K562 (cell line): ENCODE results near the gene TIMM17A. TPM values are rescaled to one million over a fixed set of nuclear protein-coding genes. Genes with fewer than 3 reads are reported as not detected.

ENCODE experiments used
- ASH1L ChIP-seq: fragments of 450-650 bp; IDR thresholded peaks from 2 replicates; pipeline ENCODE4 v1.6.1; 2018; ENCODE audit warnings: borderline replicate concordance, mild to moderate bottlenecking, low read depth; ENCODE audit not compliant: partially characterized antibody
- BCOR ChIP-seq: fragments of 450-650 bp; IDR thresholded peaks from 2 replicates; pipeline ENCODE4 v1.6.1; 2016
- CCNT2 ChIP-seq: IDR thresholded peaks from 2 replicates; pipeline ENCODE4 v1.6.1; 2011; ENCODE audit warnings: borderline replicate concordance, low read depth, mild to moderate bottlenecking, moderate library complexity, mixed read lengths, low read length; ENCODE audit not compliant: insufficient read length; ENCODE audit errors: extremely low read depth
- EGR1 ChIP-seq: fragments of 450-650 bp; conservative IDR thresholded peaks from 2 replicates; pipeline ENCODE4 v1.6.1; 2017; ENCODE audit warnings: mild to moderate bottlenecking
- HMG20B ChIP-seq: fragments of 250-450 bp; sonication (Bioruptor Pico); IDR thresholded peaks from 2 replicates; pipeline ENCODE4 v1.5.0; 2021; ENCODE audit warnings: mild to moderate bottlenecking
- NELFE ChIP-seq: IDR thresholded peaks from 2 replicates; pipeline ENCODE4 v1.6.1; 2011; ENCODE audit warnings: mild to moderate bottlenecking; ENCODE audit not compliant: insufficient read depth, insufficient read length
- SMARCC2 ChIP-seq: fragments of 450-650 bp; IDR thresholded peaks from 2 replicates; pipeline ENCODE4 v1.6.1; 2017; ENCODE audit warnings: antibody characterized with exemption, moderate library complexity, mild to moderate bottlenecking, low read depth
- SP2 ChIP-seq: IDR thresholded peaks from 2 replicates; pipeline ENCODE4 v1.6.1; 2011; ENCODE audit warnings: mild to moderate bottlenecking, low read depth, low read length, moderate library complexity; ENCODE audit not compliant: poor library complexity, severe bottlenecking; ENCODE audit errors: extremely low read depth
- TRIM28 ChIP-seq: fragments of 450-650 bp; IDR thresholded peaks from 2 replicates; pipeline ENCODE4 v1.6.1; 2017
- ZNF507 ChIP-seq: conservative IDR thresholded peaks from 2 replicates; pipeline ENCODE4 v1.6.1; 2017; ENCODE audit warnings: missing genetic modification characterization, missing compliant biosample characterization
- ZNF830 ChIP-seq: fragments of 250-450 bp; sonication (Bioruptor Pico); IDR thresholded peaks from 2 replicates; pipeline ENCODE4 v1.5.0; 2021; ENCODE audit warnings: mild to moderate bottlenecking
- polyA plus RNA-seq, 8 experiments: library from polyadenylated mRNA; depleted of rRNA in 4 of 8; stranded (reverse) in 5 of 8; unstranded in 3 of 8; fragments of >200 nt; fragmentation: Nextera tagmentation in 2 of 8; fragmentation: Illumina TruSeq in 1 of 8; extraction: Ambion mirVana in 2 of 8; extraction: Trizol in 1 of 8; gene quantifications; 2 replicates each; pipeline versions ENCODE4 v1.2.1 to v1.2.3, GENCODE V29; 2011 to 2014; ENCODE audit warnings: inconsistent platforms in 1 of 8, missing spikeins in 1 of 8
- total RNA-seq, 7 experiments: library from RNA; depleted of rRNA in 6 of 7; stranded (reverse); fragments of >200 nt in 6 of 7; fragmentation: Illumina TruSeq in 2 of 7; extraction: Trizol in 2 of 7; gene quantifications; 2 replicates each; pipeline versions ENCODE4 v1.2.1 to v1.2.3, GENCODE V29; 2011 to 2021; ENCODE audit warnings: low replicate concordance in 1 of 7
- TF ChIP-seq, protein P1 (sequence below): fragments of 250-450 bp; sonication (Bioruptor Pico); IDR thresholded peaks from 2 replicates; pipeline ENCODE4 v1.4.0; 2020
- TF ChIP-seq, protein P2 (sequence below): fragments of 450-650 bp; IDR thresholded peaks from 2 replicates; pipeline ENCODE4 v1.6.1; 2018; ENCODE audit not compliant: partially characterized antibody
- TF ChIP-seq, protein P3 (sequence below): fragments of 450-650 bp; IDR thresholded peaks from 2 replicates; pipeline ENCODE4 v1.6.1; 2016; ENCODE audit warnings: borderline replicate concordance
- TF ChIP-seq, protein P4 (sequence below): sonication (generic); formaldehyde crosslinking; IDR thresholded peaks from 2 replicates; pipeline ENCODE4 v1.9.0; 2022; ENCODE audit warnings: mild to moderate bottlenecking, missing genetic modification reagents
- TF ChIP-seq, protein P5 (sequence below): fragments of 250-450 bp; sonication (Bioruptor Pico); IDR thresholded peaks from 2 replicates; pipeline ENCODE4 v1.4.0; 2020; ENCODE audit warnings: mild to moderate bottlenecking, moderate library complexity

The TIMM17A gene
- total and polyA plus RNA-seq, 9 of the 15 experiments (the other 6 are each of a cell fraction or from before 2014, with no cell fraction given), result 116 to 744 (median 180) TPM

DNA sequence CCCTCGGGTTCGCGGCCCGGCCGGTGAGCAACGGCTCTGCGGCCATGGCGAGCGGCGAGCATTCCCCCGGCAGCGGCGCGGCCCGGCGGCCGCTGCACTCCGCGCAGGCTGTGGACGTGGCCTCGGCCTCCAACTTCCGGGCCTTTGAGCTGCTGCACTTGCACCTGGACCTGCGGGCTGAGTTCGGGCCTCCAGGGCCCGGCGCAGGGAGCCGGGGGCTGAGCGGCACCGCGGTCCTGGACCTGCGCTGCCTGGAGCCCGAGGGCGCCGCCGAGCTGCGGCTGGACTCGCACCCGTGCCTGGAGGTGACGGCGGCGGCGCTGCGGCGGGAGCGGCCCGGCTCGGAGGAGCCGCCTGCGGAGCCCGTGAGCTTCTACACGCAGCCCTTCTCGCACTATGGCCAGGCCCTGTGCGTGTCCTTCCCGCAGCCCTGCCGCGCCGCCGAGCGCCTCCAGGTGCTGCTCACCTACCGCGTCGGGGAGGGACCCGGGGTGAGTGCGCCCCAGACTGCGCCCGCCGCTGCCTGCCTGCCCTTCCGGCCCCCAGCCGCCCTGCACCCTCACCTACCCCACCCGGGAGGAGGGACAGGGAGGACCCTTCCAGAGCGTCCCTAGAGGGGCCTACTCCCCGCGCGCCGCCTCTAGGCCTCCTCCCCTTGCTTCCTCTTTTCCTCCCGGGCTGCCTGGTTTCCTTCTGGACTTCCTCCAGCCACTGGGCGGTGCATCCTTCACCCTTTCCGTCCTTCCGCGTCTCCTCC lies 27.5 kb downstream of the TIMM17A start, which contains the start of gene RNPEP (continued):
- TF ChIP-seq, protein P1, sequence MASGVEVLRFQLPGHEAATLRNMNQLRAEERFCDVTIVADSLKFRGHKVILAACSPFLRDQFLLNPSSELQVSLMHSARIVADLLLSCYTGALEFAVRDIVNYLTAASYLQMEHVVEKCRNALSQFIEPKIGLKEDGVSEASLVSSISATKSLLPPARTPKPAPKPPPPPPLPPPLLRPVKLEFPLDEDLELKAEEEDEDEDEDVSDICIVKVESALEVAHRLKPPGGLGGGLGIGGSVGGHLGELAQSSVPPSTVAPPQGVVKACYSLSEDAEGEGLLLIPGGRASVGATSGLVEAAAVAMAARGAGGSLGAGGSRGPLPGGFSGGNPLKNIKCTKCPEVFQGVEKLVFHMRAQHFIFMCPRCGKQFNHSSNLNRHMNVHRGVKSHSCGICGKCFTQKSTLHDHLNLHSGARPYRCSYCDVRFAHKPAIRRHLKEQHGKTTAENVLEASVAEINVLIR (CRISPR knock-in tag), result no peak
- no peak for TF ChIP-seq ASH1L
- peak; percentile 78 for TF ChIP-seq BCOR
- TF ChIP-seq HMG20B (CRISPR knock-in tag), result no peak
- no peak for TF ChIP-seq SP2
- TF ChIP-seq ZNF830 (CRISPR knock-in tag), result peak; percentile 78; the same call in 1 of the 2 replicates
- TF ChIP-seq SMARCC2, result no peak
- TF ChIP-seq, protein P2, sequence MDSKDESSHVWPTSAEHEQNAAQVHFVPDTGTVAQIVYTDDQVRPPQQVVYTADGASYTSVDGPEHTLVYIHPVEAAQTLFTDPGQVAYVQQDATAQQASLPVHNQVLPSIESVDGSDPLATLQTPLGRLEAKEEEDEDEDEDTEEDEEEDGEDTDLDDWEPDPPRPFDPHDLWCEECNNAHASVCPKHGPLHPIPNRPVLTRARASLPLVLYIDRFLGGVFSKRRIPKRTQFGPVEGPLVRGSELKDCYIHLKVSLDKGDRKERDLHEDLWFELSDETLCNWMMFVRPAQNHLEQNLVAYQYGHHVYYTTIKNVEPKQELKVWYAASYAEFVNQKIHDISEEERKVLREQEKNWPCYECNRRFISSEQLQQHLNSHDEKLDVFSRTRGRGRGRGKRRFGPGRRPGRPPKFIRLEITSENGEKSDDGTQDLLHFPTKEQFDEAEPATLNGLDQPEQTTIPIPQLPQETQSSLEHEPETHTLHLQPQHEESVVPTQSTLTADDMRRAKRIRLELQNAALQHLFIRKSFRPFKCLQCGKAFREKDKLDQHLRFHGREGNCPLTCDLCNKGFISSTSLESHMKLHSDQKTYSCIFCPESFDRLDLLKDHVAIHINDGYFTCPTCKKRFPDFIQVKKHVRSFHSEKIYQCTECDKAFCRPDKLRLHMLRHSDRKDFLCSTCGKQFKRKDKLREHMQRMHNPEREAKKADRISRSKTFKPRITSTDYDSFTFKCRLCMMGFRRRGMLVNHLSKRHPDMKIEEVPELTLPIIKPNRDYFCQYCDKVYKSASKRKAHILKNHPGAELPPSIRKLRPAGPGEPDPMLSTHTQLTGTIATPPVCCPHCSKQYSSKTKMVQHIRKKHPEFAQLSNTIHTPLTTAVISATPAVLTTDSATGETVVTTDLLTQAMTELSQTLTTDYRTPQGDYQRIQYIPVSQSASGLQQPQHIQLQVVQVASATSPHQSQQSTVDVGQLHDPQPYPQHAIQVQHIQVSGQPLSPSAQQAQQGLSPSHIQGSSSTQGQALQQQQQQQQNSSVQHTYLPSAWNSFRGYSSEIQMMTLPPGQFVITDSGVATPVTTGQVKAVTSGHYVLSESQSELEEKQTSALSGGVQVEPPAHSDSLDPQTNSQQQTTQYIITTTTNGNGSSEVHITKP, result peak; percentile 56
- TF ChIP-seq, protein P3, sequence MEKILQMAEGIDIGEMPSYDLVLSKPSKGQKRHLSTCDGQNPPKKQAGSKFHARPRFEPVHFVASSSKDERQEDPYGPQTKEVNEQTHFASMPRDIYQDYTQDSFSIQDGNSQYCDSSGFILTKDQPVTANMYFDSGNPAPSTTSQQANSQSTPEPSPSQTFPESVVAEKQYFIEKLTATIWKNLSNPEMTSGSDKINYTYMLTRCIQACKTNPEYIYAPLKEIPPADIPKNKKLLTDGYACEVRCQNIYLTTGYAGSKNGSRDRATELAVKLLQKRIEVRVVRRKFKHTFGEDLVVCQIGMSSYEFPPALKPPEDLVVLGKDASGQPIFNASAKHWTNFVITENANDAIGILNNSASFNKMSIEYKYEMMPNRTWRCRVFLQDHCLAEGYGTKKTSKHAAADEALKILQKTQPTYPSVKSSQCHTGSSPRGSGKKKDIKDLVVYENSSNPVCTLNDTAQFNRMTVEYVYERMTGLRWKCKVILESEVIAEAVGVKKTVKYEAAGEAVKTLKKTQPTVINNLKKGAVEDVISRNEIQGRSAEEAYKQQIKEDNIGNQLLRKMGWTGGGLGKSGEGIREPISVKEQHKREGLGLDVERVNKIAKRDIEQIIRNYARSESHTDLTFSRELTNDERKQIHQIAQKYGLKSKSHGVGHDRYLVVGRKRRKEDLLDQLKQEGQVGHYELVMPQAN, result peak; percentile 83
- no peak for TF ChIP-seq NELFE
- peak; percentile 47; the same call in 1 of the 2 replicates for TF ChIP-seq TRIM28
- no peak for TF ChIP-seq EGR1
- TF ChIP-seq ZNF507 (tag), result no peak
- TF ChIP-seq, protein P4, sequence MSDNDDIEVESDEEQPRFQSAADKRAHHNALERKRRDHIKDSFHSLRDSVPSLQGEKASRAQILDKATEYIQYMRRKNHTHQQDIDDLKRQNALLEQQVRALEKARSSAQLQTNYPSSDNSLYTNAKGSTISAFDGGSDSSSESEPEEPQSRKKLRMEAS, result peak; percentile 72
- TF ChIP-seq, protein P5, sequence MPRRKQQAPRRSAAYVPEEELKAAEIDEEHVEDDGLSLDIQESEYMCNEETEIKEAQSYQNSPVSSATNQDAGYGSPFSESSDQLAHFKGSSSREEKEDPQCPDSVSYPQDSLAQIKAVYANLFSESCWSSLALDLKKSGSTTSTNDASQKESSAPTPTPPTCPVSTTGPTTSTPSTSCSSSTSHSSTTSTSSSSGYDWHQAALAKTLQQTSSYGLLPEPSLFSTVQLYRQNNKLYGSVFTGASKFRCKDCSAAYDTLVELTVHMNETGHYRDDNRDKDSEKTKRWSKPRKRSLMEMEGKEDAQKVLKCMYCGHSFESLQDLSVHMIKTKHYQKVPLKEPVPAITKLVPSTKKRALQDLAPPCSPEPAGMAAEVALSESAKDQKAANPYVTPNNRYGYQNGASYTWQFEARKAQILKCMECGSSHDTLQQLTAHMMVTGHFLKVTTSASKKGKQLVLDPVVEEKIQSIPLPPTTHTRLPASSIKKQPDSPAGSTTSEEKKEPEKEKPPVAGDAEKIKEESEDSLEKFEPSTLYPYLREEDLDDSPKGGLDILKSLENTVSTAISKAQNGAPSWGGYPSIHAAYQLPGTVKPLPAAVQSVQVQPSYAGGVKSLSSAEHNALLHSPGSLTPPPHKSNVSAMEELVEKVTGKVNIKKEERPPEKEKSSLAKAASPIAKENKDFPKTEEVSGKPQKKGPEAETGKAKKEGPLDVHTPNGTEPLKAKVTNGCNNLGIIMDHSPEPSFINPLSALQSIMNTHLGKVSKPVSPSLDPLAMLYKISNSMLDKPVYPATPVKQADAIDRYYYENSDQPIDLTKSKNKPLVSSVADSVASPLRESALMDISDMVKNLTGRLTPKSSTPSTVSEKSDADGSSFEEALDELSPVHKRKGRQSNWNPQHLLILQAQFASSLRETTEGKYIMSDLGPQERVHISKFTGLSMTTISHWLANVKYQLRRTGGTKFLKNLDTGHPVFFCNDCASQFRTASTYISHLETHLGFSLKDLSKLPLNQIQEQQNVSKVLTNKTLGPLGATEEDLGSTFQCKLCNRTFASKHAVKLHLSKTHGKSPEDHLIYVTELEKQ (CRISPR knock-in tag), result no peak
- TF ChIP-seq CCNT2, result peak; percentile 65
